Hematopoietic multipotent progenitor cell treated with erythropoietin and hydrocortisone succinate and interleukin-3 and kit ligand, for 4 days (in vitro differentiated cells): Measurements from ENCODE around the gene IFI27L1.
"Not testable (repeated sequence)": the region's sequence is repeated elsewhere in the genome, so short reads cannot be mapped to it uniquely, and the experiment has no call there.

Experiments used
- DNase-seq: peaks from one replicate; pipeline ENCODE4 v3.0.0-alpha.2; 2015

Gene IFI27L1

GRCh38 chr14:94048691-94049624 is 32.2 kb upstream of the IFI27L1 start:
- no peak for DNase-seq

GRCh38 chr14:94049625-94050023 is 31.5 kb upstream of the IFI27L1 start:
- DNase-seq, result no peak

GRCh38 chr14:94050231-94050880 is 30.8 kb upstream of the IFI27L1 start:
- no peak for DNase-seq

GRCh38 chr14:94051115-94051514 is 30.0 kb upstream of the IFI27L1 start:
- peak; percentile 38 for DNase-seq

- DNase-seq, result no peak
Observed at GRCh38 chr14:94051779-94052178, 29.3 kb upstream of the IFI27L1 start.

GRCh38 chr14:94052199-94052598 is 28.9 kb upstream of the IFI27L1 start:
- DNase-seq, result no peak

- no peak for DNase-seq
Observed at GRCh38 chr14:94052662-94053061, 28.4 kb upstream of the IFI27L1 start.

GRCh38 chr14:94054401-94054800 is 26.7 kb upstream of the IFI27L1 start:
- DNase-seq, result no peak

GRCh38 chr14:94054936-94055335 is 26.2 kb upstream of the IFI27L1 start:
- DNase-seq, result no peak

- DNase-seq, result peak; percentile 39
Observed at GRCh38 chr14:94056579-94057308, 24.4 kb upstream of the IFI27L1 start.

GRCh38 chr14:94058128-94058673 is 22.9 kb upstream of the IFI27L1 start:
- DNase-seq, result no peak

GRCh38 chr14:94058674-94059138 is 22.4 kb upstream of the IFI27L1 start:
- no peak for DNase-seq

GRCh38 chr14:94059998-94060397 is 21.1 kb upstream of the IFI27L1 start:
- no peak for DNase-seq

- no peak for DNase-seq
Observed at GRCh38 chr14:94062344-94062940, 18.7 kb upstream of the IFI27L1 start.

- DNase-seq, result no peak
Observed at GRCh38 chr14:94066089-94066676, 14.9 kb upstream of the IFI27L1 start.

GRCh38 chr14:94072076-94072475 is 9.0 kb upstream of the IFI27L1 start:
- DNase-seq, result not testable (repeated sequence)

- no peak for DNase-seq
Observed at GRCh38 chr14:94074534-94074933, 6.6 kb upstream of the IFI27L1 start.

GRCh38 chr14:94075008-94075407 is 6.1 kb upstream of the IFI27L1 start:
- no peak for DNase-seq

- DNase-seq, result no peak
Observed at GRCh38 chr14:94077111-94077821, 3.8 kb upstream of the IFI27L1 start.

GRCh38 chr14:94077823-94078222 is 3.3 kb upstream of the IFI27L1 start:
- no peak for DNase-seq

GRCh38 chr14:94079891-94080620 is 1.1 kb upstream of the IFI27L1 start:
- peak; percentile 26 for DNase-seq
